MM.1S (cell line): ENCODE results near the gene RAI1.
"Not testable (repeated sequence)": the region's sequence is repeated elsewhere in the genome, so short reads cannot be mapped to it uniquely, and the experiment has no call there.

Experiments used
- DNase-seq: peaks from one replicate; pipeline ENCODE4 v3.0.0-alpha.2; 2015
- H2AFZ ChIP-seq: fragments of 300-600 bp; sonication (generic); 2 replicates; pipeline ENCODE4 v1.6.0; 2016; ENCODE audit warnings: antibody characterized with exemption, low read length
- H3F3A ChIP-seq: fragments of 300-600 bp; sonication (generic); 2 replicates; pipeline ENCODE4 v1.6.1; 2016; ENCODE audit warnings: mild to moderate bottlenecking, antibody characterized with exemption, low read length, moderate library complexity, mixed read lengths; ENCODE audit not compliant: insufficient read depth
- H3K27ac ChIP-seq: fragments of 300-600 bp; sonication (generic); 2 replicates; pipeline ENCODE4 v1.5.1; 2016; ENCODE audit warnings: mild to moderate bottlenecking, low read length
- H3K27me3 ChIP-seq: fragments of 300-600 bp; sonication (generic); replicated peaks from 2 replicates; pipeline ENCODE4 v1.6.0; 2016; ENCODE audit warnings: low read length; ENCODE audit not compliant: insufficient read depth
- H3K36me3 ChIP-seq: fragments of 300-600 bp; sonication (generic); replicated peaks from 2 replicates; pipeline ENCODE4 v1.6.1; 2016; ENCODE audit warnings: mild to moderate bottlenecking, low read length, mixed read lengths; ENCODE audit not compliant: insufficient read depth
- H3K4me1 ChIP-seq: fragments of 300-600 bp; sonication (generic); 2 replicates; pipeline ENCODE4 v1.6.1; 2016; ENCODE audit warnings: low read length, mixed read lengths
- H3K4me2 ChIP-seq: fragments of 300-600 bp; sonication (generic); 2 replicates; pipeline ENCODE4 v1.6.0; 2016; ENCODE audit warnings: low read depth, low read length
- H3K4me3 ChIP-seq: fragments of 300-600 bp; sonication (generic); 2 replicates; pipeline ENCODE4 v1.5.1; 2016; ENCODE audit warnings: low read length, mixed read lengths
- H3K79me2 ChIP-seq: fragments of 300-600 bp; sonication (generic); 2 replicates; pipeline ENCODE4 v1.6.1; 2016; ENCODE audit warnings: mixed run types, low read length, mixed read lengths
- H3K9ac ChIP-seq: fragments of 300-600 bp; sonication (generic); 2 replicates; pipeline ENCODE4 v1.6.1; 2016; ENCODE audit warnings: low read length, mixed read lengths
- H3K9me2 ChIP-seq: fragments of 300-600 bp; sonication (generic); replicated peaks from 2 replicates; pipeline ENCODE4 v1.6.1; 2016; ENCODE audit warnings: mild to moderate bottlenecking, low read length, mixed read lengths; ENCODE audit not compliant: insufficient read depth
- H3K9me3 ChIP-seq: fragments of 300-600 bp; sonication (generic); replicated peaks from 2 replicates; pipeline ENCODE4 v1.6.1; 2016; ENCODE audit warnings: mild to moderate bottlenecking, low read length, mixed read lengths; ENCODE audit not compliant: insufficient read depth
- H4K20me1 ChIP-seq: fragments of 300-600 bp; sonication (generic); 2 replicates; pipeline ENCODE4 v1.6.1; 2016; ENCODE audit warnings: mild to moderate bottlenecking, low read length, moderate library complexity, mixed read lengths; ENCODE audit not compliant: insufficient read depth
- CTCF ChIP-seq: fragments of 300-600 bp; sonication (generic); IDR thresholded peaks from 2 replicates; pipeline ENCODE4 v1.5.1; 2016; ENCODE audit warnings: antibody characterized with exemption, low read length, mixed read lengths
- EZH2 ChIP-seq: fragments of 300-600 bp; sonication (generic); optimal IDR thresholded peaks from 2 replicates; pipeline ENCODE3; 2017; ENCODE audit warnings: low read depth, mild to moderate bottlenecking, antibody characterized with exemption, low read length, mixed read lengths
- EZH2phosphoT487 ChIP-seq: fragments of 300-600 bp; sonication (generic); IDR thresholded peaks from 2 replicates; pipeline ENCODE4 v1.6.1; 2018; ENCODE audit warnings: antibody characterized with exemption, low read length

Gene RAI1

GRCh38 chr17:17677299-17678040, 3.8 kb upstream of the RAI1 start:
- H3K79me2 ChIP-seq, result peaks cover 8% of the 10 kb centered on the region
- no peaks in the 10 kb centered on the region for H3K27me3 ChIP-seq
- H3K4me1 ChIP-seq, result peaks cover 20% of the 10 kb centered on the region
- TF ChIP-seq EZH2phosphoT487, result no peak
- DNase-seq, result no peak
- no peak overlapping the region; the same call in 1 of the 2 replicates for H3K4me2 ChIP-seq
- no peak overlapping the region for H3K9ac ChIP-seq
- no peaks in the 10 kb centered on the region for H3K36me3 ChIP-seq
- H3K9me3 ChIP-seq, result no peaks in the 10 kb centered on the region
- peaks cover 12% of the 10 kb centered on the region for H3F3A ChIP-seq
- no peak overlapping the region for H3K27ac ChIP-seq
- H3K9me2 ChIP-seq, result no peaks in the 10 kb centered on the region
- no peaks in the 10 kb centered on the region for H4K20me1 ChIP-seq
- no peak overlapping the region for H3K4me3 ChIP-seq
- no peak overlapping the region for H2AFZ ChIP-seq

GRCh38 chr17:17678063-17678699, 3.1 kb upstream of the RAI1 start:
- not testable (repeated sequence) for H3K27ac ChIP-seq

GRCh38 chr17:17679243-17679642, 2.0 kb upstream of the RAI1 start:
- no peak overlapping the region for H2AFZ ChIP-seq
- no peak for DNase-seq
- no peaks in the 10 kb centered on the region for H3K9me3 ChIP-seq
- no peak overlapping the region for H3K4me3 ChIP-seq
- H3K4me1 ChIP-seq, result peaks cover 26% of the 10 kb centered on the region
- H3F3A ChIP-seq, result peaks cover 12% of the 10 kb centered on the region
- H3K79me2 ChIP-seq, result peaks cover 26% of the 10 kb centered on the region
- H3K27me3 ChIP-seq, result no peaks in the 10 kb centered on the region
- TF ChIP-seq EZH2 (no peak), CTCF (no peak), EZH2phosphoT487 (no peak)
- no peak overlapping the region for H3K4me2 ChIP-seq
- no peaks in the 10 kb centered on the region for H3K36me3 ChIP-seq
- no peaks in the 10 kb centered on the region for H3K9me2 ChIP-seq
- no peak overlapping the region for H3K27ac ChIP-seq
- no peak overlapping the region for H3K9ac ChIP-seq
- no peaks in the 10 kb centered on the region for H4K20me1 ChIP-seq

More at GRCh38 chr17:17678063-17678699, 3.1 kb upstream of the RAI1 start:
- H3K4me2 ChIP-seq, H3K9me2 ChIP-seq, H2AFZ ChIP-seq, H3K36me3 ChIP-seq, H3K27me3 ChIP-seq, H4K20me1 ChIP-seq, H3K4me3 ChIP-seq, DNase-seq, H3K9me3 ChIP-seq, H3K9ac ChIP-seq: not testable (repeated sequence)
- H3F3A ChIP-seq, result peaks cover 12% of the 10 kb centered on the region
- peaks cover 20% of the 10 kb centered on the region for H3K4me1 ChIP-seq
- H3K79me2 ChIP-seq, result peaks cover 16% of the 10 kb centered on the region

GRCh38 chr17:17679748-17680147, 1.5 kb upstream of the RAI1 start:
- H3F3A ChIP-seq, result peaks cover 12% of the 10 kb centered on the region
- no peak overlapping the region for H2AFZ ChIP-seq
- H4K20me1 ChIP-seq, result no peaks in the 10 kb centered on the region
- H3K4me2 ChIP-seq, result no peak overlapping the region
- H3K9me2 ChIP-seq, result no peaks in the 10 kb centered on the region
- H3K4me3 ChIP-seq, result no peak overlapping the region
- H3K27ac ChIP-seq, result no peak overlapping the region
- no peak for TF ChIP-seq EZH2phosphoT487
- H3K4me1 ChIP-seq, result peaks cover 26% of the 10 kb centered on the region
- no peaks in the 10 kb centered on the region for H3K27me3 ChIP-seq
- H3K9ac ChIP-seq, result no peak overlapping the region
- H3K9me3 ChIP-seq, result no peaks in the 10 kb centered on the region
- no peak for DNase-seq
- H3K79me2 ChIP-seq, result peaks cover 31% of the 10 kb centered on the region
- H3K36me3 ChIP-seq, result no peaks in the 10 kb centered on the region
